CD8-positive, alpha-beta memory T cell (primary cell): ENCODE measurements around the gene CACNA2D1. TPM values are rescaled to one million over a fixed set of nuclear protein-coding genes. Genes with fewer than 3 reads are reported as not detected.

Experiments
- CTCF ChIA-PET: fragments of 350-600 bp; sonication (Branson Sonifier 250); formaldehyde crosslinking; loops from one replicate; lab custom pipeline; 2021; ENCODE audit warnings: antibody characterized with exemption; lab: Charles Lee
- POLR2A ChIA-PET: fragments of 350-600 bp; sonication (Branson Sonifier 250); formaldehyde crosslinking; loops from one replicate; lab custom pipeline; 2021; ENCODE audit warnings: antibody characterized with exemption; lab: Charles Lee
- DNase-seq, 5 donors: peaks; one replicate each; pipeline versions ENCODE4 v3.0.0 to v3.0.0-alpha.2; 2020 to 2022; ENCODE audit warnings: mixed read lengths in 1 of 5
- H3K27ac ChIP-seq: one replicate; pipeline ENCODE4 v1.7.0; 2013; ENCODE audit warnings: low read depth, mild to moderate bottlenecking, low read length, moderate library complexity
- H3K27me3 ChIP-seq: 2 replicates; pipeline ENCODE4 v1.7.0; 2013; ENCODE audit warnings: low read length, mild to moderate bottlenecking; ENCODE audit not compliant: insufficient read depth, poor library complexity, severe bottlenecking
- H3K36me3 ChIP-seq: 2 replicates; pipeline ENCODE4 v1.7.0; 2013; ENCODE audit warnings: mild to moderate bottlenecking, low read length, moderate library complexity; ENCODE audit not compliant: insufficient read depth
- H3K4me1 ChIP-seq: 2 replicates; pipeline ENCODE4 v1.7.0; 2013; ENCODE audit warnings: mild to moderate bottlenecking, low read length, moderate library complexity; ENCODE audit not compliant: insufficient read depth
- H3K4me3 ChIP-seq: 2 replicates; pipeline ENCODE4 v1.7.0; 2013; ENCODE audit warnings: mild to moderate bottlenecking, low read length
- H3K9me3 ChIP-seq: 2 replicates; pipeline ENCODE4 v1.7.0; 2013; ENCODE audit warnings: mild to moderate bottlenecking, low read length
- H3K27ac Mint-ChIP-seq, 8 donors: one replicate each; pipeline ENCODE4 v1.8.0; 2020 to 2021; ENCODE audit warnings: mixed read lengths in 8 of 8, mild to moderate bottlenecking in 6 of 8, inconsistent platforms in 3 of 8, moderate library complexity in 3 of 8
- H3K27me3 Mint-ChIP-seq, 2 donors: one replicate each; pipeline ENCODE4 v1.8.0; 2020 to 2021; ENCODE audit warnings: mixed read lengths in 2 of 2, mild to moderate bottlenecking in 1 of 2, moderate library complexity in 1 of 2
- H3K36me3 Mint-ChIP-seq, 3 donors: one replicate each; pipeline ENCODE4 v1.8.0; 2020 to 2021; ENCODE audit warnings: mixed read lengths in 3 of 3, inconsistent platforms in 1 of 3, mild to moderate bottlenecking in 1 of 3
- H3K4me1 Mint-ChIP-seq, 3 donors: one replicate each; pipeline ENCODE4 v1.8.0; 2020 to 2021; ENCODE audit warnings: mixed read lengths in 3 of 3, inconsistent platforms in 1 of 3, mild to moderate bottlenecking in 1 of 3
- H3K4me3 Mint-ChIP-seq, 7 donors: one replicate each; pipeline ENCODE4 v1.8.0; 2020 to 2021; ENCODE audit warnings: mixed read lengths in 7 of 7, mild to moderate bottlenecking in 6 of 7, moderate library complexity in 4 of 7, inconsistent platforms in 2 of 7
- H3K9me3 Mint-ChIP-seq, 5 donors: one replicate each; pipeline ENCODE4 v1.8.0; 2020 to 2022; ENCODE audit warnings: mixed read lengths in 5 of 5, mild to moderate bottlenecking in 3 of 5, moderate library complexity in 2 of 5, inconsistent platforms in 1 of 5
- polyA plus RNA-seq: library from polyadenylated mRNA; unstranded; fragments of 300-500 nt; fragmentation: Illumina TruSeq; gene quantifications from one replicate; pipeline ENCODE4 v1.2.3, GENCODE V29; 2021
- total RNA-seq, 2 experiments: library from RNA; stranded (reverse); gene quantifications; one replicate each; pipeline ENCODE4 v1.2.3, GENCODE V29; 2021

Gene CACNA2D1
- total and polyA plus RNA-seq, 3 experiments from 2014 or later = not detected

GRCh38 chr7:82087099-82087498 is 356.5 kb downstream of the CACNA2D1 start:
- Histone ChIP-seq H3K4me1 (no peaks in the 10 kb centered on the region), H3K9me3 (no peaks in the 10 kb centered on the region), H3K4me3 (no peak overlapping the region), H3K27ac (no peak overlapping the region), H3K36me3 (no peaks in the 10 kb centered on the region), H3K27me3 (no peaks in the 10 kb centered on the region)
- no peak overlapping the region for H3K27ac Mint-ChIP-seq
- no peaks in the 10 kb centered on the region for H3K4me1 Mint-ChIP-seq
- peaks cover 0 to 16% (median 0%) of the 10 kb centered on the region in 5 donors for H3K9me3 Mint-ChIP-seq
- CTCF ChIA-PET = no interaction called here
- peaks cover 0 to 1% (median 0%) of the 10 kb centered on the region in 3 donors for H3K36me3 Mint-ChIP-seq
- no peak overlapping the region for H3K4me3 Mint-ChIP-seq
- POLR2A ChIA-PET = no interaction called here
- DNase-seq = no peak
- H3K27me3 Mint-ChIP-seq = no peaks in the 10 kb centered on the region

GRCh38 chr7:82085116-82085515 is 358.5 kb downstream of the CACNA2D1 start:
- Histone ChIP-seq H3K27ac (no peak overlapping the region), H3K27me3 (no peaks in the 10 kb centered on the region), H3K9me3 (no peaks in the 10 kb centered on the region), H3K4me1 (no peaks in the 10 kb centered on the region), H3K36me3 (no peaks in the 10 kb centered on the region), H3K4me3 (no peak overlapping the region)
- Mint-ChIP-seq H3K27me3 (no peaks in the 10 kb centered on the region), H3K9me3 (peaks cover 0 to 11% (median 0%) of the 10 kb centered on the region in 5 donors), H3K36me3 (peaks cover 0 to 1% (median 0%) of the 10 kb centered on the region in 3 donors), H3K4me1 (no peaks in the 10 kb centered on the region), H3K27ac (no peak overlapping the region), H3K4me3 (no peak overlapping the region)
- CTCF ChIA-PET = no interaction called here
- POLR2A ChIA-PET = no interaction called here
- DNase-seq = no peak

- H3K9me3 Mint-ChIP-seq = peaks cover 0 to 2% (median 0%) of the 10 kb centered on the region in 5 donors
- no peak overlapping the region for H3K27ac Mint-ChIP-seq
- Histone ChIP-seq H3K9me3 (no peaks in the 10 kb centered on the region), H3K4me3 (no peak overlapping the region), H3K4me1 (no peaks in the 10 kb centered on the region), H3K36me3 (no peaks in the 10 kb centered on the region), H3K27me3 (no peaks in the 10 kb centered on the region), H3K27ac (no peak overlapping the region)
- peaks cover 0 to 1% (median 0%) of the 10 kb centered on the region in 3 donors for H3K36me3 Mint-ChIP-seq
- DNase-seq = no peak
- POLR2A ChIA-PET = no interaction called here
- CTCF ChIA-PET = no interaction called here
- H3K27me3 Mint-ChIP-seq = no peaks in the 10 kb centered on the region
- no peaks in the 10 kb centered on the region for H3K4me1 Mint-ChIP-seq
- H3K4me3 Mint-ChIP-seq = no peak overlapping the region
Measured at GRCh38 chr7:82081644-82082224, 361.8 kb downstream of the CACNA2D1 start.

- ChIA-PET CTCF (no interaction called here), POLR2A (no interaction called here)
- Mint-ChIP-seq H3K27me3 (no peaks in the 10 kb centered on the region), H3K27ac (no peak overlapping the region), H3K9me3 (peaks cover 0 to 8% (median 0%) of the 10 kb centered on the region in 5 donors), H3K4me1 (no peaks in the 10 kb centered on the region), H3K4me3 (no peak overlapping the region), H3K36me3 (peaks cover 0 to 1% (median 0%) of the 10 kb centered on the region in 3 donors)
- Histone ChIP-seq H3K4me1 (no peaks in the 10 kb centered on the region), H3K27ac (no peak overlapping the region), H3K9me3 (no peaks in the 10 kb centered on the region), H3K27me3 (no peaks in the 10 kb centered on the region), H3K36me3 (no peaks in the 10 kb centered on the region), H3K4me3 (no peak overlapping the region)
- no peak for DNase-seq
Measured at GRCh38 chr7:82080254-82080927, 363.2 kb downstream of the CACNA2D1 start.

- Histone ChIP-seq H3K27me3 (no peaks in the 10 kb centered on the region), H3K4me3 (no peak overlapping the region), H3K36me3 (no peaks in the 10 kb centered on the region), H3K4me1 (no peaks in the 10 kb centered on the region), H3K9me3 (no peaks in the 10 kb centered on the region), H3K27ac (no peak overlapping the region)
- Mint-ChIP-seq H3K36me3 (peaks cover 0 to 1% (median 0%) of the 10 kb centered on the region in 3 donors), H3K4me1 (no peaks in the 10 kb centered on the region), H3K9me3 (peaks cover 0 to 13% (median under 1%) of the 10 kb centered on the region in 5 donors), H3K27me3 (no peaks in the 10 kb centered on the region), H3K4me3 (no peak overlapping the region), H3K27ac (no peak overlapping the region)
- DNase-seq = no peak
- CTCF ChIA-PET = no interaction called here
- POLR2A ChIA-PET = no interaction called here
Measured at GRCh38 chr7:82079527-82079926, 364.1 kb downstream of the CACNA2D1 start.

GRCh38 chr7:82078807-82079206 is 364.8 kb downstream of the CACNA2D1 start:
- Mint-ChIP-seq H3K36me3 (peaks cover 0 to 1% (median 0%) of the 10 kb centered on the region in 3 donors), H3K4me1 (no peaks in the 10 kb centered on the region), H3K9me3 (peaks cover 0 to 13% (median 3%) of the 10 kb centered on the region in 5 donors), H3K4me3 (no peak overlapping the region), H3K27me3 (no peaks in the 10 kb centered on the region), H3K27ac (no peak overlapping the region)
- no peak for DNase-seq
- ChIA-PET POLR2A (no interaction called here), CTCF (no interaction called here)
- H3K27ac ChIP-seq = no peak overlapping the region
- no peaks in the 10 kb centered on the region for H3K4me1 ChIP-seq
- no peaks in the 10 kb centered on the region for H3K9me3 ChIP-seq
- no peak overlapping the region for H3K4me3 ChIP-seq
- H3K27me3 ChIP-seq = no peaks in the 10 kb centered on the region
- no peaks in the 10 kb centered on the region for H3K36me3 ChIP-seq

- no peaks in the 10 kb centered on the region for H3K4me1 Mint-ChIP-seq
- H3K4me3 Mint-ChIP-seq = no peak overlapping the region
- Histone ChIP-seq H3K9me3 (no peaks in the 10 kb centered on the region), H3K27ac (no peak overlapping the region), H3K4me1 (no peaks in the 10 kb centered on the region), H3K4me3 (no peak overlapping the region), H3K36me3 (no peaks in the 10 kb centered on the region), H3K27me3 (no peaks in the 10 kb centered on the region)
- ChIA-PET POLR2A (no interaction called here), CTCF (no interaction called here)
- no peaks in the 10 kb centered on the region for H3K36me3 Mint-ChIP-seq
- H3K27ac Mint-ChIP-seq = no peak overlapping the region
- H3K27me3 Mint-ChIP-seq = no peaks in the 10 kb centered on the region
- no peak for DNase-seq
- H3K9me3 Mint-ChIP-seq = peaks cover 0 to 22% (median 3%) of the 10 kb centered on the region in 5 donors
Measured at GRCh38 chr7:82071468-82071867, 372.1 kb downstream of the CACNA2D1 start.

- Histone ChIP-seq H3K36me3 (no peaks in the 10 kb centered on the region), H3K9me3 (no peaks in the 10 kb centered on the region), H3K4me1 (no peaks in the 10 kb centered on the region), H3K4me3 (no peak overlapping the region), H3K27ac (no peak overlapping the region), H3K27me3 (no peaks in the 10 kb centered on the region)
- Mint-ChIP-seq H3K9me3 (peaks cover 0 to 14% (median 2%) of the 10 kb centered on the region in 5 donors), H3K4me1 (no peaks in the 10 kb centered on the region), H3K36me3 (no peaks in the 10 kb centered on the region), H3K4me3 (no peak overlapping the region), H3K27ac (no peak overlapping the region), H3K27me3 (no peaks in the 10 kb centered on the region)
- no peak for DNase-seq
- CTCF ChIA-PET = no interaction called here
- POLR2A ChIA-PET = no interaction called here
Measured at GRCh38 chr7:82067628-82068264, 375.8 kb downstream of the CACNA2D1 start.
